Thymus (tissue), 11 donors: ENCODE results near the gene GAREM1. TPM values are rescaled to one million over a fixed set of nuclear protein-coding genes. Genes with fewer than 3 reads are reported as not detected.

Experiments used
- DNase-seq, 9 donors: peaks; one replicate each; pipeline ENCODE4 v3.0.0-alpha.2; 2013; ENCODE audit warnings: low spot score in 9 of 9, low read depth in 6 of 9, missing footprints in 1 of 9
- H3K27ac ChIP-seq, 2 donors: one replicate each; pipeline ENCODE4 v1.5.1; 2013; ENCODE audit warnings: control low read depth in 1 of 2, low read depth in 1 of 2, low read length in 1 of 2, mild to moderate bottlenecking in 1 of 2, moderate library complexity in 1 of 2
- H3K27me3 ChIP-seq, 2 donors: one replicate each; pipeline ENCODE4 v1.5.1; 2013; ENCODE audit warnings: low read length in 1 of 2; ENCODE audit not compliant: control insufficient read depth in 2 of 2, insufficient read depth in 1 of 2
- H3K36me3 ChIP-seq, 2 donors: one replicate each; pipeline ENCODE4 v1.5.1; 2013; ENCODE audit warnings: low read length in 1 of 2, mild to moderate bottlenecking in 1 of 2, moderate library complexity in 1 of 2; ENCODE audit not compliant: control insufficient read depth in 2 of 2, insufficient read depth in 2 of 2
- H3K4me1 ChIP-seq, 2 donors: one replicate each; pipeline ENCODE4 v1.5.1; 2013; ENCODE audit warnings: low read length in 2 of 2; ENCODE audit not compliant: control insufficient read depth in 2 of 2, insufficient read depth in 2 of 2
- H3K4me3 ChIP-seq, 2 donors: one replicate each; pipeline ENCODE4 v1.5.1; 2013; ENCODE audit warnings: low read length in 2 of 2, control low read depth in 1 of 2, mild to moderate bottlenecking in 1 of 2
- H3K9me3 ChIP-seq, 2 donors: one replicate each; pipeline ENCODE4 v1.5.1; 2013; ENCODE audit warnings: low read length in 1 of 2, mild to moderate bottlenecking in 1 of 2; ENCODE audit not compliant: control insufficient read depth in 2 of 2, insufficient read depth in 1 of 2
- WGBS: extraction: QIAGEN DNeasy Blood & Tissue Kit; methylation state at CpG from one replicate; pipeline ENCODE4 v1.1.7; 2013; 5-methylcytosine and 5-hydroxymethylcytosine counted together
- polyA plus RNA-seq: library from polyadenylated mRNA; stranded (reverse); fragments of 200-250 nt; gene quantifications from one replicate; pipeline ENCODE4 v1.2.3, GENCODE V29; 2013
- total RNA-seq: library from RNA; stranded (reverse); fragments of 120-200 nt; gene quantifications from one replicate; pipeline ENCODE4 v1.2.4, GENCODE V29; 2013
- donor health status: healthy.

Gene GAREM1
- total and polyA plus RNA-seq, 2 donors = 0.57 to 1.5 TPM

- no peak overlapping the region for H3K4me3 ChIP-seq
- no peaks in the 10 kb centered on the region for H3K27me3 ChIP-seq
- no peak for DNase-seq
- H3K36me3 ChIP-seq = no peaks in the 10 kb centered on the region
- H3K27ac ChIP-seq = no peak overlapping the region
- H3K9me3 ChIP-seq = no peaks in the 10 kb centered on the region
- 95% methylated on average over 1 of the region's 1 CpG for WGBS
- no peaks in the 10 kb centered on the region for H3K4me1 ChIP-seq
Observed at GRCh38 chr18:32445846-32446245, 24.8 kb downstream of the GAREM1 start.

GRCh38 chr18:32443706-32444215, 26.9 kb downstream of the GAREM1 start:
- H3K27ac ChIP-seq = no peak overlapping the region
- DNase-seq = no peak
- 95% methylated on average over 5 of the region's 5 CpGs for WGBS

GRCh38 chr18:32443033-32443705, 27.5 kb downstream of the GAREM1 start:
- Histone ChIP-seq H3K27ac (no peak overlapping the region), H3K36me3 (no peaks in the 10 kb centered on the region), H3K4me1 (no peaks in the 10 kb centered on the region), H3K9me3 (no peaks in the 10 kb centered on the region), H3K27me3 (no peaks in the 10 kb centered on the region), H3K4me3 (no peak overlapping the region)
- no peak for DNase-seq
- 95% methylated on average over 2 of the region's 2 CpGs for WGBS

More at GRCh38 chr18:32443706-32444215, 26.9 kb downstream of the GAREM1 start:
- H3K9me3 ChIP-seq = no peaks in the 10 kb centered on the region
- H3K36me3 ChIP-seq = no peaks in the 10 kb centered on the region
- H3K27me3 ChIP-seq = no peaks in the 10 kb centered on the region
- no peak overlapping the region for H3K4me3 ChIP-seq
- no peaks in the 10 kb centered on the region for H3K4me1 ChIP-seq

- DNase-seq = no peak
- no peaks in the 10 kb centered on the region for H3K36me3 ChIP-seq
- no peak overlapping the region for H3K27ac ChIP-seq
- H3K4me3 ChIP-seq = no peak overlapping the region
- no peaks in the 10 kb centered on the region for H3K9me3 ChIP-seq
- no peaks in the 10 kb centered on the region for H3K4me1 ChIP-seq
- H3K27me3 ChIP-seq = no peaks in the 10 kb centered on the region
Observed at GRCh38 chr18:32442575-32442974, 28.1 kb downstream of the GAREM1 start.

GRCh38 chr18:32441533-32441932, 29.1 kb downstream of the GAREM1 start:
- no peaks in the 10 kb centered on the region for H3K27me3 ChIP-seq
- no peaks in the 10 kb centered on the region for H3K9me3 ChIP-seq
- no peak overlapping the region for H3K4me3 ChIP-seq
- no peak for DNase-seq
- no peaks in the 10 kb centered on the region for H3K4me1 ChIP-seq
- H3K36me3 ChIP-seq = no peaks in the 10 kb centered on the region
- 93% methylated on average over 8 of the region's 8 CpGs for WGBS
- H3K27ac ChIP-seq = no peak overlapping the region

- DNase-seq = no peak
- Histone ChIP-seq H3K27ac (no peak overlapping the region), H3K36me3 (no peaks in the 10 kb centered on the region), H3K9me3 (no peaks in the 10 kb centered on the region), H3K4me1 (no peaks in the 10 kb centered on the region), H3K4me3 (no peak overlapping the region), H3K27me3 (no peaks in the 10 kb centered on the region)
- 94% methylated on average over 4 of the region's 4 CpGs for WGBS
Observed at GRCh38 chr18:32440518-32440917, 30.2 kb downstream of the GAREM1 start.

GRCh38 chr18:32439802-32440201, 30.9 kb downstream of the GAREM1 start:
- no peaks in the 10 kb centered on the region for H3K4me1 ChIP-seq
- 89% methylated on average over 1 of the region's 1 CpG for WGBS
- H3K4me3 ChIP-seq = no peak overlapping the region
- no peak overlapping the region for H3K27ac ChIP-seq
- H3K9me3 ChIP-seq = no peaks in the 10 kb centered on the region
- DNase-seq = no peak
- H3K27me3 ChIP-seq = no peaks in the 10 kb centered on the region
- H3K36me3 ChIP-seq = no peaks in the 10 kb centered on the region

- Histone ChIP-seq H3K27ac (no peak overlapping the region), H3K27me3 (no peaks in the 10 kb centered on the region), H3K4me3 (no peak overlapping the region), H3K36me3 (no peaks in the 10 kb centered on the region), H3K9me3 (no peaks in the 10 kb centered on the region), H3K4me1 (no peaks in the 10 kb centered on the region)
- no peak for DNase-seq
- 97% methylated on average over 2 of the region's 2 CpGs for WGBS
Observed at GRCh38 chr18:32439241-32439640, 31.4 kb downstream of the GAREM1 start.

GRCh38 chr18:32438173-32438572, 32.5 kb downstream of the GAREM1 start:
- no peaks in the 10 kb centered on the region for H3K9me3 ChIP-seq
- H3K36me3 ChIP-seq = no peaks in the 10 kb centered on the region
- no peak for DNase-seq
- 94% methylated on average over 8 of the region's 8 CpGs for WGBS
- no peak overlapping the region for H3K4me3 ChIP-seq
- H3K4me1 ChIP-seq = no peaks in the 10 kb centered on the region
- no peak overlapping the region for H3K27ac ChIP-seq
- no peaks in the 10 kb centered on the region for H3K27me3 ChIP-seq
